BE2C (cell line): ENCODE data around the gene KRT79.

Experiments used
- DNase-seq: peaks from one replicate; pipeline ENCODE4 v3.0.0-alpha.2; 2020
- H3K27me3 ChIP-seq: fragments of 250-450 bp; sonication (Bioruptor Pico); 2 replicates; pipeline ENCODE4 v1.5.1; 2020; ENCODE audit warnings: mild to moderate bottlenecking
- H3K36me3 ChIP-seq: fragments of 250-450 bp; sonication (Bioruptor Pico); 2 replicates; pipeline ENCODE4 v1.5.1; 2020; ENCODE audit warnings: mild to moderate bottlenecking
- H3K4me1 ChIP-seq: fragments of 250-450 bp; sonication (Bioruptor Pico); 2 replicates; pipeline ENCODE4 v1.5.1; 2020
- H3K4me3 ChIP-seq: 2 replicates; pipeline ENCODE4 v1.5.1; 2011; ENCODE audit warnings: low read depth, low read length
- H3K9me3 ChIP-seq: fragments of 250-450 bp; sonication (Bioruptor Pico); 2 replicates; pipeline ENCODE4 v1.5.1; 2020
- CTCF ChIP-seq: IDR thresholded peaks from 2 replicates; pipeline ENCODE4 v1.5.1; 2012; ENCODE audit warnings: mild to moderate bottlenecking, low read depth, low read length

Gene KRT79

DNA sequence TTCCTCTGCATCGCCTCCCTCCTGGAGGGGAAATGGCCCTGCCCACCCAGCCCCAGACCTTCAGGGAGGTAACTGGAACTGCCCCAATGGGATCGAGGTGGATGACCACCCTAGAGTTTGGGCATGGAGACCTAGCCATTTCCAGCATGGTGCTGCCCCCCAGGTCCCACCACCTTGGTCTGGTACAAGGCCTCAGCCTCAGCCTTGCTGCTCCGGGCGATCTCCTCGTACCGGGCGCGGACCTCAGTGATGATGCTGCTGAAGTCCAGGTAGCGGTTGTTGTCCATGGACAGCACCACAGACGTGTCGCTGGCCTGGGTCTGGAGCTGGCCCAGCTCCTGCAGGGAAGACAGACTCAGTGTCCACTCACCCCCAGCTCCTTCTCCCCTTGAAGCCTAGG, 10.3 kb upstream of the KRT79 start:
- Histone ChIP-seq H3K36me3 (no peaks in the 10 kb centered on the region), H3K9me3 (no peaks in the 10 kb centered on the region), H3K4me1 (no peaks in the 10 kb centered on the region), H3K4me3 (no peak overlapping the region), H3K27me3 (peaks cover 19% of the 10 kb centered on the region)
- no peak for DNase-seq
- TF ChIP-seq CTCF, result no peak

DNA sequence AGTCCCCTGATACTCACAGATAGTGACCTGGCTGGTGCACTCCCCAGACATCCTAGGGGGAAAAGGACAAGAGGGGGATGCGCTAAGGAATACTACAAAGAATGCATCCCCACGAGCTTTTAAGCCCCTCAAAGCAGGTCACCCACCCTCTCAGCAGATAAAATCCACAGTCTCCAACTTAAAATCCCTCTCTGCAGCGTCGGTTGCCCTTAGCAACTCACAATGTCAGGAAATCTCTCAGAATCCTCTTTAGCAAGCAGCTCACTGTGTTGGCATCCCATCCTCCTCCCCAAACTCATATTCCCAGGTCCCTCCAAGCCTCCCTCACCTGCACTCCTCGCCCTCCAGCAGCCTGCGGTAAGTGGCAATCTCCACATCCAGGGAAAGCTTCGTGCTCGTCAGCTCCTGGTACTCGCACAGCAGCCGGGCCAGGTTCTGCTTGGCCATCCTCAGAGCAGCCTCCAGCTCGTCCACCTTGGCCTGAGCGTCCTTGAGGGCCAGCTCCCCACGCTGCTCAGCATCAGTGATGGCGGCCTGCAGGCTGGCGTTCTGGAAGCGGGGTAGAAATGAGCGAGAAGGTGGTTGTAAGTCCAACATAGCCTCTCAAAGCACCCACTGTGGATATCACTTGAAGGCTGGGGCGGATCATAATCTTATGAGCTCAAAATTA, 5.5 kb upstream of the KRT79 start:
- no peaks in the 10 kb centered on the region for H3K9me3 ChIP-seq
- H3K4me1 ChIP-seq, result no peaks in the 10 kb centered on the region
- TF ChIP-seq CTCF, result no peak
- H3K4me3 ChIP-seq, result no peak overlapping the region
- H3K27me3 ChIP-seq, result peaks cover 46% of the 10 kb centered on the region
- no peak for DNase-seq
- H3K36me3 ChIP-seq, result no peaks in the 10 kb centered on the region

DNA sequence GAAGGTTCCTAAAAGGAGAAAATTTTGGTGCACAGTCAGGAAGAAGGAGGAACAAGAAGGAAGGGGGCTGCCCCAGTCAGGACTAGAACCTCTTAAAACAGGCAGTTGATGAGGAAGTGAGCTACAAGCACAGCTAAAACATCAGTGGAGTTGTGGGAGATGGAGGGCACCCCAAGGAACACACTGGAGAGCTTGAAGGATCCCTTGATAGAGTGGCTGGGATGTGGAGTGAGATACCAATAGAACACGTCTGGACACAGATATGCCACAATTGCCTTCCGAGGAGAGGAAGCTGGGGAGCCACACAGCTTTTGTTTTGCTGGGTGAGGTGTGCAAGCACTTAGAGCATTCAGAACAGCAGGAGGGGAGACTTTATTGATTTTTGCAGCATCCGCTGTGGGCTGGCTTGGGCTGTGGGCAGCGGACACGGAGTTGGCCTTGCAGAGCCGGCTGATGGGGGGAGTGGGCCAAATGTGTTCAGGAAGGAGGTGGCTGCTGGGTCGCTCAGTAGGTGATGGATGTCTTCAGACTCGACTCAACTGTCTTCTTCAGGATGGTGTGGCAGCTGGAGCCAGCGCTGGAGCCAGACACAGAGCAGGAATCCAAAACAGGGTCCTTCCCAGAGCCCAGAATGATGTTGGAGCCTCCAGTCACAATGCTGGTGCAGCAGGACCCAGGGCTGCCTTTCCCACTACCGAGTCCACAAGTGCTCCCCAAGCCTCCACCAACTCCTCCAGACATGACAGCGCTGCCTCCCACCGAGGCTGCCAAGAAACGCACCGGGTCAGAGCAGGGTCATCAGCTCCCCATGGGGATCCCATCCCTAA, 4.7 kb upstream of the KRT79 start:
- no peak overlapping the region for H3K4me3 ChIP-seq
- no peaks in the 10 kb centered on the region for H3K4me1 ChIP-seq
- DNase-seq, result no peak
- H3K36me3 ChIP-seq, result no peaks in the 10 kb centered on the region
- no peaks in the 10 kb centered on the region for H3K9me3 ChIP-seq
- peaks cover 46% of the 10 kb centered on the region for H3K27me3 ChIP-seq
- no peak for TF ChIP-seq CTCF

- no peak overlapping the region for H3K4me3 ChIP-seq
- H3K9me3 ChIP-seq, result no peaks in the 10 kb centered on the region
- no peak for TF ChIP-seq CTCF
- peaks cover 46% of the 10 kb centered on the region for H3K27me3 ChIP-seq
- no peaks in the 10 kb centered on the region for H3K4me1 ChIP-seq
- H3K36me3 ChIP-seq, result no peaks in the 10 kb centered on the region
- no peak for DNase-seq
Measured at GRCh38 chr12:52837781-52838608, 3.9 kb upstream of the KRT79 start.

GRCh38 chr12:52837413-52837741, 3.3 kb upstream of the KRT79 start:
- H3K4me3 ChIP-seq, result no peak overlapping the region
- no peaks in the 10 kb centered on the region for H3K9me3 ChIP-seq
- H3K36me3 ChIP-seq, result no peaks in the 10 kb centered on the region
- H3K27me3 ChIP-seq, result peaks cover 44% of the 10 kb centered on the region
- no peak for TF ChIP-seq CTCF
- H3K4me1 ChIP-seq, result no peaks in the 10 kb centered on the region
- DNase-seq, result no peak
